Measurements from ENCODE around the gene TUT7. TPM values are rescaled to one million over a fixed set of nuclear protein-coding genes. Genes with fewer than 3 reads are reported as not detected.

The TUT7 gene
- total RNA-seq, 4 donors from 2014 or later: 36.4 to 65.1 (median 57.4) TPM

- no peak for TF ChIP-seq CTCF (IDR thresholded peaks at IDR 0.05; ENCODE audit: low read depth)
Measured at GRCh38 chr9:86342269-86342668, 11.9 kb downstream of the TUT7 start.

- no peak for TF ChIP-seq CTCF (IDR thresholded peaks at IDR 0.05; ENCODE audit: low read depth)
Measured at GRCh38 chr9:86341007-86341491, 13.2 kb downstream of the TUT7 start.

- no peak for TF ChIP-seq CTCF (IDR thresholded peaks at IDR 0.05; ENCODE audit: low read depth)
Measured at GRCh38 chr9:86340356-86341006, 13.7 kb downstream of the TUT7 start.

GRCh38 chr9:86337469-86338108 is 16.6 kb downstream of the TUT7 start:
- TF ChIP-seq CTCF (IDR thresholded peaks at IDR 0.05; ENCODE audit: low read depth): no peak

GRCh38 chr9:86336058-86336457 is 18.2 kb downstream of the TUT7 start:
- TF ChIP-seq CTCF (IDR thresholded peaks at IDR 0.05; ENCODE audit: low read depth): no peak

- no peak for TF ChIP-seq CTCF (IDR thresholded peaks at IDR 0.05; ENCODE audit: low read depth)
Measured at GRCh38 chr9:86333651-86334050, 20.6 kb downstream of the TUT7 start.

- TF ChIP-seq CTCF (IDR thresholded peaks at IDR 0.05; ENCODE audit: low read depth): no peak
Measured at GRCh38 chr9:86330186-86330585, 24.0 kb downstream of the TUT7 start.
